ENCODE measurements around the gene HS1BP3. TPM values are rescaled to one million over a fixed set of nuclear protein-coding genes. Genes with fewer than 3 reads are reported as not detected.

The HS1BP3 gene
- polyA plus RNA-seq, 1 experiment, result 14.2 TPM

- Histone ChIP-seq H3K27me3 (ENCODE audit: control insufficient read depth, insufficient read depth, low read length) (peaks cover 76% of the 10 kb centered on the region), H3K4me3 (ENCODE audit: low read depth, low read length) (no peak overlapping the region), H3K9me3 (ENCODE audit: control insufficient read depth, insufficient read depth, low read length) (no peaks in the 10 kb centered on the region; the same call in 1 of the 2 replicates), H3K27ac (ENCODE audit: low read depth, low read length) (no peak overlapping the region)
- TF ChIP-seq CTCF (IDR thresholded peaks at IDR 0.05; ENCODE audit: low read depth, low read length), result peak; percentile 98
- peak; percentile 61 for DNase-seq (ENCODE audit: low read depth, low spot score)
- ChIA-PET CTCF (interaction anchor here (0.5 to 6.0 kb wide), 61 partner anchors 10 to 456 kb away, joined by 3 to 302 read pairs (median 5); partner anchors contain the start of genes HS1BP3 and LDAH), POLR2A (no interaction called here)
Observed at GRCh38 chr2:20661421-20662307, 10.8 kb upstream of the HS1BP3 start.

DNA sequence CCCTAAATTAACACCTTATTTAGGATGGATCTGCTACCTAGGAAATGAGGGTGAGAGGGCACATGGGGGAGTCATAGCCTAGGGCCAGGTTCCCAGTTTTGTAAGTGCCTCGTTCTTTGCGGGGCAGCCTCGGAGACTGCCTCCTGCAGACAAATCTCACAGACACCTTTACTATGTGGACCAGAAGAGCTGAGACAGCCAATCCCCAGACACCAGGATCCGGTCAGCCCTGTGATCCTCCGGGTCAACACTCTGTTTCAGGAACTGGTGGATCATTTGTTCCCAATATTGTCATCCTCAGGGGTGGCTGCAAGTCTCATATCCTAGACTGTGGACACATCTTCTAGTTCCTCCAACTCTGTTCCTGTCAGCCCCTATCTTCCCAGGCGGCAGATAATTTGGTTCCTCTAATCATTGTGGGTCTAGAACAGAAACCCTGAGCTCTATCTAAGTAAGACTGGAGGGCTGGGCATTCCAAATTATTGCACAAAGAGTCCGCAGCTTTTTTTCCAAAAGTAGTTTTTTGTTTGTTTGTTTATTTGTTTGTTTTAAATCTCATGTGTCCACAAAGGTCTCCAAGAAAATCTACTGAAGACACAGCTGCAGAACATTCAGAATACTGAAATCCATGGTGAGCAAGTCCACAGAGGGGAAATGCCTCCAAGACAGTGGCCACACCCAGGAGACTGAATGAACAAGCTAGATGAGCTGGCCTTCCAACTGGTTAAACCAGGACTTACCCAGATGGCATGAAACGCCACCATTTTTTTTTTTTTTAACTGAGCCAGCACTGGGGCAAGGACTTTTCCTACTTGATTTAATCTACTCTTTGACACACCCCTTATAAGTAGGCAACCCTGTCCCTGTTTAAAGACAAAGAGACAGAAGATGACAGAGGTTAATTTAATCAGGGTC lies 9.9 kb upstream of the HS1BP3 start:
- DNase-seq (ENCODE audit: low read depth, low spot score), result no peak
- ChIA-PET CTCF (interaction anchor here (0.5 to 6.0 kb wide), 51 partner anchors 9 to 1454 kb away, joined by 3 to 302 read pairs (median 6); partner anchors contain the start of genes HS1BP3 and LDAH), POLR2A (no interaction called here)
- TF ChIP-seq CTCF (IDR thresholded peaks at IDR 0.05; ENCODE audit: low read depth, low read length), result no peak
- H3K27me3 ChIP-seq (ENCODE audit: control insufficient read depth, insufficient read depth, low read length), result peaks cover 69% of the 10 kb centered on the region
- no peaks in the 10 kb centered on the region; the same call in 1 of the 2 replicates for H3K9me3 ChIP-seq (ENCODE audit: control insufficient read depth, insufficient read depth, low read length)
- no peak overlapping the region for H3K27ac ChIP-seq (ENCODE audit: low read depth, low read length)
- no peak overlapping the region for H3K4me3 ChIP-seq (ENCODE audit: low read depth, low read length)

DNA sequence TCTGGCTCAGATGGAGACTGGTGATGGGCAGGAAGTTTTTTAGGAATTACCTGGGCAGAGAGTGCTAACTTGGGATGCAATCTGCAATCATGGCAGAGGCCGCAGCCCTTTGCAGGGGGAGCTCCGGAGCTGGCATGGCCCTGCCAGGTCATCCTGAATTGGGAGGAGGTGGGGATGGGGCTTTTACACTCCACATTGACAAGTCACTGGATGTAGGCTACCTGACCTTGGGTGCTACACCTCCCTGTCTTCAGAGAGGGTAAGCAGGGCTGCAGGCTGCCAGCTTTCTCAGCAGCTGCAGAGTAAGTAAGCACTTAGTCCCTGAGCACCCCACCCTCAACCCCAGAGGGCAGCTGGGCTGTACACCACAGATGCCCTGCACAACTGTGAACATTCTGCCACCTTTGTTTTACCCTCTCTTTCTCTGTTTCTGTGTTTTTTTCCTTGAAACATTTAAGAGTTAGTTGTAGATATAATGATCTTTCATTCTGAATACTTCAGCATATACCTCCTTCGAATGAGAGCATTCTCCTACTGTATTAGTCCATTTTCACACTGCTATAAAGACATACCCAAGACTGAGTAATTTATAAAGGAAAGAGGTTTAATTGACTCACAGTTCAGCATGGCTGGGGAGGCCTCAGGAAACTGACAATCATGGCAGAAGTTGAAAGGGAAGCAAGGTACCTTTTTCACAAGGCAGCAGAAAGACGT lies 6.8 kb upstream of the HS1BP3 start:
- ChIA-PET POLR2A (no interaction called here), CTCF (no interaction called here)
- DNase-seq (ENCODE audit: low read depth, low spot score), result no peak
- Histone ChIP-seq H3K27me3 (ENCODE audit: control insufficient read depth, insufficient read depth, low read length) (peaks cover 52% of the 10 kb centered on the region), H3K9me3 (ENCODE audit: control insufficient read depth, insufficient read depth, low read length) (no peaks in the 10 kb centered on the region), H3K27ac (ENCODE audit: low read depth, low read length) (no peak overlapping the region), H3K4me3 (ENCODE audit: low read depth, low read length) (no peak overlapping the region)
- no peak for TF ChIP-seq CTCF (IDR thresholded peaks at IDR 0.05; ENCODE audit: low read depth, low read length)

DNA sequence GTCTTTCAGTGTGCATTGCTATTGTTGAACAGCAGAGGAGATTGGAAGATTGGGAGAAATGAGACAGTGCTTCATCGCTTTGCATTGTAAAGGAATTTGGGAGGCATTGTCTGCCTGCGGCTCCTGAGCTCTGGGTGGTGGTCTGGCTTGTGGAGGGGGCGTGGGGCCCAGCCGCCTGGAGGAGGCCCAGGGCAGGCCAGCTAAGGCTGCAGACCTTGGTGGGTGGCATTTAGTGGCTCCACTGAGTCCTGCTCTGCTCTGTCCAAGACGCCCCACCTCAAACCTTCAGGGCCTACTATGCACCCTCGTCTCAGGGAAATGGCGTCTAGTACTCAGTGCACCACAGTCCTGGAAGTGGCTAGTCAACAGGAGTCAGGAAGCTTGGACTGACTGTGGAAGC lies 5.7 kb upstream of the HS1BP3 start:
- H3K4me3 ChIP-seq (ENCODE audit: low read depth, low read length), result no peak overlapping the region
- no peak overlapping the region for H3K27ac ChIP-seq (ENCODE audit: low read depth, low read length)
- no peak for TF ChIP-seq CTCF (IDR thresholded peaks at IDR 0.05; ENCODE audit: low read depth, low read length)
- peaks cover 41% of the 10 kb centered on the region for H3K27me3 ChIP-seq (ENCODE audit: control insufficient read depth, insufficient read depth, low read length)
- CTCF ChIA-PET, result no interaction called here
- no peaks in the 10 kb centered on the region for H3K9me3 ChIP-seq (ENCODE audit: control insufficient read depth, insufficient read depth, low read length)
- POLR2A ChIA-PET, result no interaction called here
- DNase-seq (ENCODE audit: low read depth, low spot score), result no peak
